ENCODE measurements around the gene PRKRA. TPM values are rescaled to one million over a fixed set of nuclear protein-coding genes. Genes with fewer than 3 reads are reported as not detected.
A peak's percentile ranks its signal among the peaks of the same experiment; 100 is the strongest.

PRKRA gene
- total and polyA plus RNA-seq, 2 of the 13 experiments (the other 11 are each of a cell fraction or from before 2014, with no cell fraction given) = 53.1 to 74.7 TPM

GRCh38 chr2:178478439-178479274 is 27.7 kb upstream of the PRKRA start, which contains the start of gene FKBP7 (continued):
- TF ChIP-seq USF2 (IDR thresholded peaks at IDR 0.05; ENCODE audit: low read depth, low read length) (no peak), USF2 (CRISPR knock-in tag; IDR thresholded peaks at IDR 0.05; ENCODE audit: borderline replicate concordance) (no peak), SALL1 (CRISPR knock-in tag; IDR thresholded peaks at IDR 0.05) (peak; percentile 73), ZNF570 (CRISPR knock-in tag; IDR thresholded peaks at IDR 0.05; ENCODE audit: borderline replicate concordance) (no peak), TAF1 (CRISPR knock-in tag; IDR thresholded peaks at IDR 0.05) (peak; percentile 87), PAF1 (CRISPR knock-in tag; IDR thresholded peaks at IDR 0.05) (no peak), SRSF1 (optimal IDR thresholded peaks at IDR 0.05; ENCODE audit: low read depth, low read length) (peak; percentile 26), ZSCAN9 (CRISPR knock-in tag; IDR thresholded peaks at IDR 0.05; ENCODE audit: borderline replicate concordance) (0 out of 2 replicates have a peak, but pooled peaks have one; percentile 25), ZNF343 (CRISPR knock-in tag; IDR thresholded peaks at IDR 0.05) (peak; percentile 70; the same call in 1 of the 2 replicates), ZNF768 (CRISPR knock-in tag; IDR thresholded peaks at IDR 0.05) (peak; percentile 53; the same call in 1 of the 2 replicates), ZNF674 (CRISPR knock-in tag; IDR thresholded peaks at IDR 0.05; ENCODE audit: low read depth) (no peak), CSRNP2 (CRISPR knock-in tag; conservative IDR thresholded peaks at IDR 0.05; ENCODE audit: low read depth) (no peak), ZFP91 (CRISPR knock-in tag; IDR thresholded peaks at IDR 0.05; ENCODE audit: borderline replicate concordance) (peak; percentile 88; the same call in 1 of the 2 replicates), ZNF275 (CRISPR knock-in tag; IDR thresholded peaks at IDR 0.05; ENCODE audit: borderline replicate concordance) (no peak), BRD4 (CRISPR knock-in tag; IDR thresholded peaks at IDR 0.05) (no peak; the same call in 1 of the 2 replicates)
